DMS53 (cell line): ENCODE measurements around the gene ETS1.
A peak's percentile ranks its signal among the peaks of the same experiment; 100 is the strongest.

Experiments
- DNase-seq: peaks from one replicate; lab custom pipeline; 2025; lab: John Stamatoyannopoulos, UW

Gene ETS1

DNA sequence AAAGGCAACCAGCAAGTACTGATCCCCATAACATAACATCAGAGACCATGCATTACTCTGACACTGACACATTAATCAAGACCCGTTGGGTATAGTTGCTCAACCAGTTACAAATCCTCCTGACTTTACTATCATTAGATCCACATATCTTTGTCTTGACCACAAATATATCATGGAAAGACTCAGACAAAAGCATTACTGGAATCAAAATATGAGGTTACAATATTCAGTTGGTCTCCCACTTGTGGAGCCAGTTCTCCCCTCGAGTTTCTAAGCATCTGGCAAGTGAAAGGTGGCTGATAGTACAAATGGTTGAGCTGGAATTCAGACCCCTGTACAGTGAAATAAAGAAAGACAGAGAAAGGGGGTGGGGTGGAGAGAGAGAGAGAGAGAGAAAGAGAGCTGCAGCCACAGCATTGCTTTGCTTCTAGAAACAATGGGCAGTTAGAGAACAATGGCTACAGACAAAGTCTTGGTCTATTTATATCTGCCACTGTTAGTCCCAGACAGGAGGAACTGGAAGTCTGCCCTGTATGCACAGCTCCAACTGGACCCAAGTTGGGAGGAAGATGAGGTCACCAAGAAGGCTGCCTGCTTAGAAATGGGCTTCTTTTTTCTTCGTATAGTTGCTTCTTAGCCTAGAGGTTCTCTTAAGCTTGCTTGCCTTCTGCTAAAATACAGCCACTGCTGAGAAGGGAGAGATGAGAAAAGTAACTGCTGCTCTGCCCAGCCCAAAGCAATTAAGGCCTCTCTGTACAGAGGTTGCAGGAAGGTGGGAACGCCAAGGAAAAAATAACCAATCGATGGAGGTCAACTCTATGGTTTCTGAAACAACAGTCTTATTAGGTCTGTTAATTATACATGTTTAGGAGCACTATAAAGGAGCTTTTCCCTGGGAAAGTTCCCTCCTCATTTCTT lies 85.5 kb downstream of the ETS1 start:
- DNase-seq: no peak

DNA sequence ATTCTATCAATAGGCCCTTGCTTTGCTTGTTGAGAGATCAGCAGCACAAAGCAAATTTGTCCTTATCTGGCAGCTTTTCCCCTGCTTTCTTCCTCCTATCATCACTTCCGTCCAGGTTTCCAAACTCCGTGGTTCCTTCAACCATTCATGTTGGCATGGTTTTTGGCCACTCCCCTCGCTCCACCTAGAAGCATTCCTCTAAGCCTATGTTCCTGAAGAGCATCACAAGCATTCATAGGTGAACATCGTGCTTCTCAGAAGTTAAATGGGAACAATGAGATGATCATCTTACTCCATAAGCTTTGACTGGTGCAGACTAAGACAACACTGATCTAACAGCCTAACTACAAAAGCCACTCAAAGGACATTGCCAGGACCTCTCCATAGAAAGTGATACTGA lies 86.3 kb downstream of the ETS1 start:
- no peak for DNase-seq

DNA sequence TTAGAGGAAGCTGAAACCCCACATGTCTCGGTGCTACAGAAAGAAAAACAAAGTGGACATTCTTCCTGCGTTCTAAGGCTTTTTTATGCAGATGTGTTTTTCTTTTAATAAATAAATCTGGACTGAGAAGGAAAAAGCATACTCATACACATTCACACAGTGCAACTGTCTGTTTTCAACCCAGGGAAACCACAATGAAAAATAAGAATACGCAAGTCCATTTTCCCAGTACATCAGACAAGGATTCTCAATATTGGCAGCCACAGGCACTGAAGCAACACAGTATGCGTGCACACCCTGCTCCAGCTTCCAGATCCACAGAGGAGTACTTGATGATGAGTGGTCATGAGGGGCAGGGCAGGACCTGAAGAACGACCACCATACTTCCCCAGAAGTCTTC lies 86.9 kb downstream of the ETS1 start:
- no peak for DNase-seq

DNA sequence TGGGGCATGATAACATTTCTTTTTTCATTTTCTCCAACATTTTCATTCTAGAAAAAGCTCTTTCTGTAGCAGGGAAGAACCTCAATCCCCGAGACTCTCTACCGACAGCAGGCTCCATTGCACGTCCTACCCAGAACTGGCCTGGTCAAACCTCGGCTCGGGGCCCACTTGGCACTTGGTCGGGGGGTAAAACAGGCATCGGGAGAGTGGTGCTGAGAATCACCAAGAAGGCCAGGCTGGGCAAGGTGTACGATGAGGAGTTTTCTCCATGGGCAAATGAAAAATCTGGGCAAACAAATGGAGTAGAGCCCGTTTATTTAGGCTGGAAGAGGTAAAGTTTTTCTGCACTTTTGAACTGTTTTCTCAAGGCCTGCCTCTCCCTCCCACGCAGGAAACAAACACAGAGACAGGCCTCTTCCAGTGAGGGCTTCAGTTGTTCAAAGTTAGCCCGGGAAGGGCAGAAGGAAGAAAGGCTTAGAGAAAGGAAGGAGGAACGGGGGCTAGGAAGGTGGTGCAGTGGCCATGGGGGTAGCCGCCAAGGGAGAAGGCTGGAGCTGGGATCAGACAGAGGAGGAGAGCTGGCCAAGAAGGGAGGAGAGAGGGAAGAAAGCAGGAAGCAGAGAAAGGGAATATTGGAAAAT lies 87.6 kb downstream of the ETS1 start:
- DNase-seq: no peak

DNA sequence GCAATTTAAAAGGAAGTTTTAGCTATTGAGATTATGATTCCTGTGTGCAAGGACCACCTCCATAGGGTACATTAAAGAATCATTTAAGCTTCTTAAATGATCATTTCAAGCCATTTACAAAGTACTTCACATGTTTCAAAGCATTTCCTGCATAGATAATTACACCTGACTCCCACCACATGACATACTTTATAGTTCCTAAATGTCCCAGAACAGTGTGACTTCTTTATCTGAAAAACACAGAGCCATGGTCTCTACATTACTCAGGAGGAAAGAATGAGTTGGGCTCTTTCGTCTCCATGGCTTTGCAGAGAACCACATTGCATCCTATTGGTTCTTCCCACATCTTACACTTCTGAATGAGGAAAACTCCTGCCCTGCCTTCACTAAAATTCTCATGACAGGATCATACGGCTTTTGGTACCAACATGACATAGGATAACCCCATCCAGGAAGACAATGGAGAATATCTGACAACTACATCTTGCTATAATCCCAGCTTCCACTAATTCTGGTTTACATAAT lies 88.6 kb downstream of the ETS1 start:
- DNase-seq: no peak

DNA sequence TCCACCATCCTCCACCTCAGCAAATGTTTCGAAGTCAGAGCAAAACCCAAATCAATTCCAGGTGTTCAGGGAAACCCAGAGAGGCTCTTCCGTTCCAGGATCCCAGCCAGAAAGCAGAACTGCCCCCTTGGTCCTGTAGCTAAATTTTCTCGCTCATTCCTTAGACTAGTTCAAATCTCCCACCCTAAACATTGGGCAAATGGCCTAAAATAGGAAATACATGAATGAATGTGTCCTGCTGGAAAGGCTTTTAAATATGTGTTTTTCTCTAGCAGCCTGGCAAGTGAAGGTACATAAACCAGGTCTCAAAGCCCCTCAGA lies 89.6 kb downstream of the ETS1 start:
- no peak for DNase-seq

DNA sequence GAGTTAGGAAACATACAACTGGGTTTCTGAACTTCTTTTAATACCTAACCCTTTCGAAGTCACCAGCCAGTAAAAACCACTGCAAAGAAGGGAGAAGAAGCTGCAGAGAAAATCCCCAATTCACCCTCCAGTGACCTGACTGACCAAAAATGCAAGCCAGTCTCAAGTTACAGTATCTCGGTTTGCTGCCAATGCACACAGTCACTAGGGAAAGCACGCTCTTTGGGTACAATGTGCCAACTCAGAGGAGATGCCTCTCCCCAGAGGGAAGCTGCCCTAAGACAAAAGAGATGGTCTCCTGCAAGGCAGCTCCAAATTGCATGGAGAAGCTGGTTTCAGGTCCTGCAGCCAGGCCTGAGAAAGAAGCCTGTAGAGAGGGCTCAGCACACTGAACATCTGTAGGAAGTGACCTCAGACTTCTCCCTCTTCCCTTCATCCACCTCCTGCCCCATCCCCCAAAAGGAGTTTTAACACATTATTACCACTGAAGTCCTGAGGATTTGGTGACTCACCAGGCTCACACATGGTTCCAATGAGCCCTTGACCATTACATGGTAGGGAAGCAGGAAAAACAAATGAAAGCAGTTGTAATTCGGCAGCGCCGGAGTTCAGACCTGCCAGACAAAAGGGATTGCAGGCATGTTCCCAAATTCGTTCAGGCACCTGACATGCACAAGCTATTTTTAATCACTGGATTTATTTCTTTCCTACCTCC lies 90.1 kb downstream of the ETS1 start:
- peak; percentile 91 for DNase-seq

DNA sequence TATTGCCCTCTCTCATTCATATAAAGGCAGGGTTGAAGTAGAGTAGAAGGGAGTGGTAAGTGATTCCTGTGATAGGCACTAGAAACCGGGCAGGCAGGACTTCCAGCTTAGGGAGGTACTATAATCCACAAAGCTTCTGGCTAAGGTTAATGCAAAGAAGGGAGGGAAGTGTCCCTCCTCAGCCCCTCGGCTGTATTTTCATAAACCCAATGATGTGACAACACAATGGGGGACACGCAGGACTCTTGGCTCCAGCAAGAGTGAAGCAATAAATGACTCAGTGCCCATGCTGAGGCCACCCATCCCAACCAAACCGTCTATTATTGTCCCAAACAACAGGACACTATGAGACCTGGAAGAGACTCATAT lies 90.7 kb downstream of the ETS1 start:
- DNase-seq: no peak

DNA sequence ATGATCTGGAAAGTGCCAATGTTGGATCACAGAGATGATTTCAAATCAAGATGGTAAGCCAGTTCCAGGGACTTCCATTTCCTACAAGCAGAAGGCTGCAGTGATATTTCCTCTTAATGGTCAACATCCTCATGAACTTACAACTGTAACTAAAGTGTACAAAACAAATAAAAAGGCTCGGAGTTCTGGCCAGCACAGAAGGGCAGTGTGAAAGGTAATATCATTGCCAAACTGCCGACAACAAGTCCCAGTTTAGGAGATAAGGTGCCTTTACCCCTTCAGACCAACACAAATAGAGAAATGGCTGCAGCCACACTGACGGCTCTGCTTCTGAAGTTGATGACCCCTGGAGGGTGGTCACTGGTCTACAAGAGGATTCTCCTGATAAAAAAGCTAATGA lies 91.1 kb downstream of the ETS1 start:
- no peak for DNase-seq

DNA sequence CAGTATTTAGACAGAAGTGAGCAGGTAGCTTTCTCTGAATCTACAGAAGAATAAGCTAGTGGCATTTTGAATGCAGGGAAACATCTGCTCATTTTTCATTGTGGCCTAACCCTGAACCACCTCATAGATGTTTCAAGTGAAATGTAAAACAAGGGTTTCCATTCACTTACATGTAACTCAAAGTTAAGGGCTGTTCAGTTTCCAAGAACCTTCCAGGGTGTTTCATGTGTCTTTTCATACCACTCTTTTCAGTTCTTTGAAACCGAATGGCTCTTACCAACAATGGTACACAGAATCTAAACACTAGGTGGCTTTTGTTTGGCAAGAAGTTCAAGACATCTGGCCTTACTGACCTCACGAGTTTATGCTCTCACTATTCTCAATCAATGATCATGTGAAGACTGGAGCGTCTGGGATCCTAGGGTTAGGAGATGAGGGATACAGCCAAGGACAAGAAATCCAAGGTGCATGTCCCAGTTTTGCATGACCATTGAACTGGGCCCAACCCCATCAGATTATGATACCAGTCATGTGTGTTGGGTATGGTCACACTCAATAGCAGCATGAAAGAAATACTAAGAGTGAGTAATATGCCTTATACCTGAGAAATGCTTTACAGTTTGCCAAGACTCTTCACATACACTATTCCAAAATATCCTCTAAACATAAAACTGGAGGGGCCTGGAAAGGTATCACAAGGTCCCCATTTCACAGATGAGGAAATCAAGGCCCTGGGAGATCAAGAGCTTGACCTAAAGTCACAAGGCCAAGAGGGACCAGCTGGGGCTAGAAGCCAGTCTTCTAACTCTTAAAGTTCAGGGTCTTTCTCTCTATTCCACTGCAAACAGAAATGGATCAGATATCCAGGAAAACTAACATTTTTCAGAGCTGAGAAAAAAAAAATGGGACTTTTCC lies 92.7 kb downstream of the ETS1 start:
- DNase-seq: peak; percentile 29

DNA sequence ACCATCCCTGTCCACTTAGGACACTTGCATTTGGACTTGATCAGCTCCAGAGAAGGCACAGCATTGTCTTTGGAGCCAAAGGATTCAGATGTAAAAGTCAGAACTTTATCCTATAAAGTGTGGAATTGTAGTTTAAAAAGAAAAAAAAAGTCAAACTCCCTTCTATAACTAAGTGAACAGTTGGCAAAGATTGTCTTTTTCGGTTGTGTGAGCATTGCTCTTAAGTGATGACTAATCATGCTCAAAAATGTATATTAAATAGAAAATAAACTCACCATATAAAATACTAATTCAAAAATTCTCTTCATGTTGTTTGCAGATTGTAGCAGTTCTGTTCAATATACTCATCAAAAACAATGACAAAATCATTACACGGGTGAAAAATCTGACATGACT lies 93.8 kb downstream of the ETS1 start:
- DNase-seq: peak; percentile 48

DNA sequence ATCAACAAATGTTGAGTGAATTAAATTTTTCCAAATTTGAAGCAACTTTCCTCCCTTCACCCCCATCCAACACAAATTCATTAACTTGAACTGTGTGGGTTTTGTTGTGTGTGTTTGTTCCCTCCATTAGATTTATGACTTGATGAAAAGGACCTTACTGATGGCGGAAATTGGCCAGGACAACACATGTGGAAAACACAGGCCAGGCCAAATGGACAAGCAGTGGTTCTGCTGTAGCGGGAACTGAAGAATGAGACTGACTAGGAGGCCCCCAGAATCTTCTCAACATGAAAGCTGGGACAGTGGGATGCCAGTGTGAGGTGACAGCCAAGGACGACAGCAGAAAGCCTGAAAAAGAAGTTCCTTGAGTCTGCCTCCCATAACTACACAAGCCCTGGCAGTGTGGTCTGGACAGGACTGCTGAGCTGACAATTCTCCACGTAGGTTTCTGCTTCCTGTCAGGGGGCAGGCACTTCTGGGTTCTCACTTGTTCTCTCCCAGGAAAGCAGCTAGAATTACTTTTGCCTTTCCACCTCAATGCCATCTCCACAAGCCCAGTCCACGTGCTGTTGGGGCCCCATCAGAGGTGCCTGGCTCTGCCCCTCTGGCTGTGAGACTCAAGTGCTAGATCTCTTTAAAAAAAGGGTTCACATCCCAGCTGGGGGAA lies 94.3 kb downstream of the ETS1 start:
- DNase-seq: peak; percentile 50

DNA sequence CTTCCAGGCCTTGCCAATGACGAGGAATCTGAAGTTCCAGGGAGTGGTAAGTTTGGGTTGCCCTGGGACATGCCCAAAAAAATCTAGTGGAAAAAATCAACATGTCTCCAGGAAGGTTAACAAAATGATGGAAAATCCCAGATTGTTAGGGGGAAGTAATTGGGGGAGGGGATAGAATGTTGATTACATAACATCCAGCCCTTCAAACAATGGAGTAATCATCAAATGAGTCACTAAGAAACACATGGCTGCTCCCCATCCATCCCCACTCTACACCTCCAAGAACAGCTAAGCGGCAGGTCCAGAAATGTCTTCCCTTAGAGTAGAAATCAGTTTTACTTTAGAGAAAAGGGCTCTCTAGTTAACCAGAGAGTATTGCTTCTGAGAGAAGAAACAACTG lies 94.9 kb downstream of the ETS1 start:
- peak; percentile 83 for DNase-seq

DNA sequence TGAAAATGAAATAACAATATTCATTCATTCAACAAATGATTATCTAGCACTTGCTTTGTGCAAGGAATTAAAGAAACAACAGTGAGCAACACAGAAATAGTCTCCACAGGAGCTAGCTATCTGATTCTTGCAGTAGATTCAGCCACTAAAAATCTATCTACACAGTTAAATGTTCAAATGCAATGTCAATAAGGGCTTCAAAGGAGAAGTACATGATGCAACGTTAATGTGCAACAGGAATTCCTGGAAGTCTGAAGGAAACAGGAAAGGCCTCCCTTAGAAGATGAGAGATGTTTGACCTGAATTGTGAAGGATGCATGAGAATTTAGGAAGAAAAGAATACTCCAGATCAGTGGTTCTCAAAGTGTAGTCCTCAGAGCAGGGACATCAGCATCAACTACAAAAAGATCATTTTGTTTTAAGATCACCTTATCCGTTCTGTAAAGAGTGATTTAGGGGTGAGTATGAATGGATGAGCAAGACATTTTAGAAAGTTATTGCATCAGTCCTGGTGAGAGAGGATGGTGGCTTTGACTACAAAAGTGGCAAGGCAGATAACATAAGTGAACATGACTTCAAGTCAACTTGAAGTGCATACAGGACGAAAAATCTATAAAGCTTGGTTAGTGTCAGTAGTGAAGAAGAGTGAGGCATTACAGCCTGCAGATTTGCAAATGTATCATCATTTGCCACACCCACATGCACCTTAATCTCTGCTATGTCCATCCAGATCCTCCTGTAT lies 96.0 kb downstream of the ETS1 start:
- DNase-seq: peak; percentile 40

DNA sequence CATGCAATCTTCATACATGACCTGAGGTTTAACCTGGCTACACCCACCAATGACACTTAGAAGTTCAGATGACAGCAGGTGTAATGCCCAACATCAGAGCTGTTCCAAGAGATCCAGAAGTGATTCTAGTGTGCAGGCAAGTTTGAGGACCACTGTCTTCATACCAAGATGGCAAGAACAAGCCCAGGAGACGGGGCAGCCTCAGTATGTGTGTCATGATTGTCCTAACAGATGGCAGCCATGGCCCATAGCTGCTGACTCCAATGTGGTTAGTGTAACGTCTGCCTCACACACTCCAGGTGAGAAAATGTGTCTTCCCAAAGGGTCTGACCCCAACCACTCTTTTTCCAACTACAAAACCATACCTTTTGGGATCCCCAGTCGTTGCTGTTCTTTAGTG lies 97.3 kb downstream of the ETS1 start:
- no peak for DNase-seq

DNA sequence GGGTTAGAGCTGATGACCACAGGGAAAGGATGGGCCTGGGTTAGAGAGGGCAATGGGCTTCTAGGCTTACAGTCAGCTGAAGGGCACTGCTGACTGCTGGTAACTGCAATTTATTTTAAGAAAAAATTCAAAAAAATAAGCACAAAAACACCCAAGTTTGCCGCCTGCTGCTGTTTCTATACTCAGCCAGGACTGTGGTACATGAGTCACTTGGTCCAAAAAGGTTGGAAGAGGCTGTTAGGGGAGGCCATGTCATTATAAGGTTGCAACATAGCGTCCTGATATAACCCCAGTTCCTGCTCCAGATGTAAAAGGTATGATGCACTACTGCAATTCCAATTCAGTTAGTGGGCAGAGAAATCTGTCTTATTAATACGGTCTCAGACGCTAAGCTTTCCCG lies 98.9 kb downstream of the ETS1 start:
- no peak for DNase-seq

DNA sequence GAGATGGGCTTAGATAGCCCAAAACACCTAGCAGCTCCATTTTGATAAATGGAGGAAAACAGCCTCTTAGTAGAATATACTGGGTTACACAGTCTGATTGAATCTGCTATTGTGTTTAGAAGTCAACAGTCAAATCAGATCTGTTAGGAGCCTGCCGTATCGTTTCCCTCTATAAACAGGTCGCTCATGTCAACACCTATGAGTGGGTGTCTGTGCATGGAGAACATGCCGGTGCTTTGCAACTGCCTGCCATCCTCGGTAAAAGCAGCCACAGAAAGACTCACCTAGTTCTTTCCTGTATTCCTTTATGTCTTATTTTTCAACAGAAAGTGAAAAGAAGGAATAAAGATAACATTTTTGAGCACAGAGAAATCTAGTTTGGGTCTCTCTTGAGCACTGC lies 99.4 kb downstream of the ETS1 start:
- DNase-seq: no peak

DNA sequence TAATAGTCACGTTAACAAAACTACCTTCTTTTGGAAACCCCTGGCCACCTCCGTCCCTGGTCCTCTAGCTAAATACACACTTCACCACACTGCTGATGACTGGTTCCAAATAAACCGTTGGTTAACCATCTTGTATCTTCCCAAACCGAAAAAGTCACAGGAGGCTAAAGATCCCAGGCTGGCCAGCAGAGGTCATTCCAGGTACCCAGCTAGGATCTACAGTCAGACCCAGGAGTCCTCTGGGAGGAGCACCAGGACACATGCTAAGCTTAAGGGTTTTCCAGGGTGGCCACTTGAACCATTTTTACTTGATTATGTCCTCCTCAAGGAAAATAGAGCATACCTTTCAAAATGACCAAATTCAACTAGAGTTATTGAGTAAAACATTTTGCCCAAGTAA lies 103.2 kb downstream of the ETS1 start:
- peak; percentile 28 for DNase-seq

DNA sequence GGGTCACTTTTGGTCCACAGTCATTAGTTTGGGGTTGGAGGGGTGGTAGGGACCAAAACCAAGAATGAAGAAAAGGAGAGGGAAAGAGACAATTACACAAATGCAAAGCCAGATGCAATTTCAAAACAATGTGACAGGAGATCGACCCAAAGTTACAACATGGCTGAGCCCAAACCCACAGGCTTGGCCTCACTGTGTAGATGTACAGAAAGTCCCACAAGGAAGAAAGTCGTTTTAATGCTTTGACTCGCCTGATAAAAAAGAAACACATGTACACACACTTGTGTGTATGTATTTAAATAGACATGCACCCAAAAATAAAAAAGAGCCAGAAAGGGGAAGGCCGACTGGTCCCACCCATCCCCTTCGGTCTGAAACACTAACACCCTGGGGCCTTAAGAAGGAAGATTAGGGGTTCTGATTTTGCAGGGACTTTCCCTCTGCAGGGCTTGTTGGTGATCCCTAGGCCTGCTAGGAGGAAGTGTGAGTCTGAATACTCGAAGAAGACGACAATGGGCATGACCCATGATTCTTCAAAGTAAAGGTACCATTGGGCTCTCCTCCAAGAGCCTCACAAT lies 104.1 kb downstream of the ETS1 start:
- no peak for DNase-seq

DNA sequence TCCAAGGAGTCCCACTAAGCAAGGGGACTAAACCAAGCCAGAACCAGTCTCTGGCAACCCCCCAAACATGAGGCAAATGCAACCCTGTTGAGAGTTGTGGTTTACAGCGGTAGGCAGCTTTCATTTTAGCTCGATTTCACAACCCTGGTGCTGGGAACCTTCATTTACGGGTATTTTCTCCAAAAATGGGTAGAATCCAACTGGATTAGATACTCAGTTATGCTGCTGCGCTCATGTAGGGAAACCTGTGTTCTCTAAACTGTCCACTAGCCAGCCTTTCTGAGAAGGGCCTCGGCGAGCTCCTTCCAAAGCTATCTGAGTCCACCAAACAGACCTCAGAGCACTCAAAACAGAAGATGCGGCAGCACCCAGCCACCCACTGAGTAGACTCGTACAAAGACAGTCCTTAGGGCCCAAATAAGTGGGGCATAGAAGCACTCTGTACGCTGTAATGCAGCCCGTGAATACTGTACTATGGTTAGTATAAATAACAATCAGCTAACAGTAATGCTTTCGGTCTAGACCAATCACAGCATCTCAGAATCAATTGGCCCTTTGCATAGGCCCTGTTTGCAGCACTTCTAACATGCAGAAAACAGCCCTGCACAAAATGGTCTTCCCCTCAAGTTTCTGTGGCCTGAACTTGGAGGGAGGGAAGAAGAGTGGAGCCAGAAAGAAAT lies 104.7 kb downstream of the ETS1 start:
- no peak for DNase-seq
